Measurements from ENCODE around the gene PAFAH2.

GRCh38 chr1:25933479-25934365 lies 64.1 kb downstream of the PAFAH2 start:
- no peak for TF ChIP-seq CTCF (conservative IDR thresholded peaks at IDR 0.05; ENCODE audit: low read depth, low read length)
- TF ChIP-seq EZH2 (IDR thresholded peaks at IDR 0.05; ENCODE audit: borderline replicate concordance, low read depth, low read length, poor library complexity, severe bottlenecking), result no peak

Measured in A673 (cell line).